CD14-positive monocyte (primary cell): ENCODE results near the gene OR4D10. TPM values are rescaled to one million over a fixed set of nuclear protein-coding genes. Genes with fewer than 3 reads are reported as not detected.
"Not testable (repeated sequence)": the region's sequence is repeated elsewhere in the genome, so short reads cannot be mapped to it uniquely, and the experiment has no call there.

ENCODE experiments used
- DNase-seq, 3 donors: peaks; one replicate each; pipeline ENCODE4 v3.0.0-alpha.2; 2011 to 2022
- H2AFZ ChIP-seq: 2 replicates; pipeline ENCODE4 v1.6.0; 2012; ENCODE audit warnings: mild to moderate bottlenecking, low read depth, low read length, inconsistent platforms; ENCODE audit not compliant: insufficient read depth, poor library complexity, severe bottlenecking
- H3K27ac ChIP-seq, 2 donors: 1 replicate in 1 of 2; 2 replicates in 1 of 2; pipeline ENCODE4 v1.5.1; 2012 to 2013; ENCODE audit warnings: low read length in 2 of 2, control low read depth in 1 of 2, inconsistent platforms in 1 of 2, low read depth in 1 of 2, mild to moderate bottlenecking in 1 of 2
- H3K27me3 ChIP-seq, 2 donors: one replicate each; pipeline versions ENCODE4 v1.6.0 to v1.6.1; 2011 to 2013; ENCODE audit warnings: low read length in 2 of 2; ENCODE audit not compliant: control insufficient read depth in 2 of 2, insufficient read depth in 2 of 2
- H3K36me3 ChIP-seq, 2 donors: replicated peaks in 1 of 2; 1 replicate in 1 of 2; 2 replicates in 1 of 2; pipeline versions ENCODE4 v1.5.1 to v1.6.1; 2012 to 2013; ENCODE audit warnings: low read length in 2 of 2, control low read depth in 1 of 2, inconsistent platforms in 1 of 2, mild to moderate bottlenecking in 1 of 2; ENCODE audit not compliant: insufficient read depth in 2 of 2, control insufficient read depth in 1 of 2
- H3K4me1 ChIP-seq, 2 donors: 1 replicate in 1 of 2; 2 replicates in 1 of 2; pipeline versions ENCODE4 v1.5.1 to v1.6.1; 2012 to 2013; ENCODE audit warnings: low read length in 2 of 2, control low read depth in 1 of 2, inconsistent platforms in 1 of 2, mild to moderate bottlenecking in 1 of 2, moderate library complexity in 1 of 2; ENCODE audit not compliant: insufficient read depth in 2 of 2, control insufficient read depth in 1 of 2
- H3K4me2 ChIP-seq: replicated peaks from 2 replicates; pipeline ENCODE3; 2012; ENCODE audit warnings: low read length, moderate library complexity, mild to moderate bottlenecking; ENCODE audit not compliant: poor library complexity, severe bottlenecking; ENCODE audit errors: extremely low read depth
- H3K4me3 ChIP-seq, 3 experiments: fragments of 200-600 bp in 1 of 3; sonication (generic) in 1 of 3; replicated peaks in 1 of 3; 1 replicate in 2 of 3; 2 replicates in 1 of 3; pipeline ENCODE4 v1.5.1; 2011 to 2013; ENCODE audit warnings: low read length in 3 of 3, mild to moderate bottlenecking in 3 of 3, control low read depth in 2 of 3, low read depth in 2 of 3, inconsistent platforms in 1 of 3, moderate library complexity in 1 of 3
- H3K79me2 ChIP-seq: 2 replicates; pipeline ENCODE4 v1.6.0; 2012; ENCODE audit warnings: mild to moderate bottlenecking, control low read depth, inconsistent platforms, low read length, moderate library complexity; ENCODE audit not compliant: insufficient read depth
- H3K9ac ChIP-seq: 2 replicates; pipeline ENCODE4 v1.6.0; 2017; ENCODE audit warnings: low read length, mild to moderate bottlenecking; ENCODE audit not compliant: insufficient read depth, poor library complexity, severe bottlenecking
- H3K9me3 ChIP-seq, 2 donors: replicated peaks in 1 of 2; 1 replicate in 1 of 2; 2 replicates in 1 of 2; pipeline versions ENCODE4 v1.5.1 to v1.6.1; 2012 to 2013; ENCODE audit warnings: low read length in 2 of 2, control low read depth in 1 of 2; ENCODE audit not compliant: control insufficient read depth in 1 of 2, insufficient read depth in 1 of 2
- H4K20me1 ChIP-seq: 2 replicates; pipeline ENCODE4 v1.6.0; 2012; ENCODE audit warnings: mild to moderate bottlenecking, low read length, control low read depth, moderate library complexity; ENCODE audit not compliant: insufficient read depth
- H3K27ac Mint-ChIP-seq, 7 donors: one replicate each; pipeline ENCODE4 v1.8.0; 2020; ENCODE audit warnings: mild to moderate bottlenecking in 7 of 7, mixed read lengths in 7 of 7, moderate library complexity in 6 of 7, inconsistent platforms in 2 of 7
- H3K27me3 Mint-ChIP-seq, 3 donors: one replicate each; pipeline ENCODE4 v1.8.0; 2021 to 2022; ENCODE audit warnings: low read depth in 3 of 3, mild to moderate bottlenecking in 3 of 3, mixed read lengths in 3 of 3, moderate library complexity in 3 of 3, inconsistent platforms in 1 of 3
- H3K36me3 Mint-ChIP-seq, 2 donors: one replicate each; pipeline ENCODE4 v1.8.0; 2020; ENCODE audit warnings: mixed read lengths in 2 of 2, inconsistent platforms in 1 of 2, mild to moderate bottlenecking in 1 of 2
- H3K4me1 Mint-ChIP-seq: one replicate; pipeline ENCODE4 v1.8.0; 2020; ENCODE audit warnings: mild to moderate bottlenecking, mixed read lengths
- H3K4me3 Mint-ChIP-seq, 2 donors: one replicate each; pipeline ENCODE4 v1.8.0; 2020; ENCODE audit warnings: mild to moderate bottlenecking in 2 of 2, mixed read lengths in 2 of 2, moderate library complexity in 1 of 2
- H3K9me3 Mint-ChIP-seq, 7 donors: one replicate each; pipeline ENCODE4 v1.8.0; 2020 to 2022; ENCODE audit warnings: mixed read lengths in 7 of 7, mild to moderate bottlenecking in 6 of 7, moderate library complexity in 6 of 7, inconsistent platforms in 2 of 7
- CTCF ChIP-seq: fragments of 200-600 bp; IDR thresholded peaks from one replicate; pipeline ENCODE4 v1.8.0; 2022; ENCODE audit warnings: antibody characterized with exemption, mild to moderate bottlenecking
- WGBS: methylation state at CpG from one replicate; pipeline ENCODE4 v1.1.5; 2013; ENCODE audit warnings: missing lambda C conversion rate; ENCODE audit not compliant: insufficient coverage; 5-methylcytosine and 5-hydroxymethylcytosine counted together
- intact Hi-C, 2 donors: fragments of 100-400 bp; cut with micrococcal nuclease; formaldehyde crosslinking; loops; one replicate each; pipeline versions ENCODE4 v1.15.0 to v1.15.1; 2023
- polyA plus RNA-seq, 3 donors: library from polyadenylated mRNA; depleted of rRNA in 1 of 3; unstranded in 2 of 3; stranded (reverse) in 1 of 3; fragments of 300-500 nt in 2 of 3; fragments of >200 nt in 1 of 3; fragmentation: Illumina TruSeq in 2 of 3; gene quantifications; 1 replicate in 2 of 3; 2 replicates in 1 of 3; pipeline ENCODE4 v1.2.3, GENCODE V29; 2012 to 2021

The OR4D10 gene
- polyA plus RNA-seq, 3 donors = not detected

GRCh38 chr11:59511675-59512074 lies 38.6 kb downstream of the OR4D10 start:
- Histone ChIP-seq H3K4me1 (peaks cover 30 to 35% of the 10 kb centered on the region in 2 donors), H3K79me2 (no peaks in the 10 kb centered on the region), H3K36me3 (no peaks in the 10 kb centered on the region), H3K4me2 (peak overlapping the region; percentile 61), H3K9me3 (no peaks in the 10 kb centered on the region), H4K20me1 (no peaks in the 10 kb centered on the region), H3K27me3 (no peaks in the 10 kb centered on the region), H3K27ac (peak overlapping the region in 1 of 2 donors; percentile 53), H3K9ac (no peak overlapping the region), H2AFZ (no peak overlapping the region), H3K4me3 (no peak overlapping the region)
- peaks cover 34% of the 10 kb centered on the region for H3K4me1 Mint-ChIP-seq
- no peak for TF ChIP-seq CTCF
- H3K27me3 Mint-ChIP-seq = peaks cover 0 to 3% (median 0%) of the 10 kb centered on the region in 3 donors
- no peak overlapping the region for H3K4me3 Mint-ChIP-seq
- no peak for DNase-seq
- no peaks in the 10 kb centered on the region for H3K36me3 Mint-ChIP-seq
- intact Hi-C loops = no loop called here
- peaks cover 0 to 3% (median 0%) of the 10 kb centered on the region in 7 donors for H3K9me3 Mint-ChIP-seq
- peak overlapping the region in 1 of 7 donors; percentile 60 for H3K27ac Mint-ChIP-seq
- 67% methylated on average over 1 of the region's 1 CpG for WGBS

GRCh38 chr11:59520139-59520538 lies 47.0 kb downstream of the OR4D10 start:
- H3K27ac ChIP-seq, H3K9ac ChIP-seq, H3K4me2 ChIP-seq, DNase-seq, H3K36me3 Mint-ChIP-seq, H3K9me3 ChIP-seq, H3K27ac Mint-ChIP-seq, H2AFZ ChIP-seq, H4K20me1 ChIP-seq, H3K27me3 Mint-ChIP-seq, H3K36me3 ChIP-seq, H3K27me3 ChIP-seq, H3K9me3 Mint-ChIP-seq, H3K79me2 ChIP-seq, H3K4me1 Mint-ChIP-seq, H3K4me3 ChIP-seq, H3K4me1 ChIP-seq, intact Hi-C loops, H3K4me3 Mint-ChIP-seq: not testable (repeated sequence)
- WGBS = no CpG with 5 or more reads among the region's 2 CpGs
